ENCODE data around the gene DPM2. TPM values are rescaled to one million over a fixed set of nuclear protein-coding genes. Genes with fewer than 3 reads are reported as not detected.

Gene DPM2
- total RNA-seq, 1 donor from 2014 or later = 29.2 TPM

DNA sequence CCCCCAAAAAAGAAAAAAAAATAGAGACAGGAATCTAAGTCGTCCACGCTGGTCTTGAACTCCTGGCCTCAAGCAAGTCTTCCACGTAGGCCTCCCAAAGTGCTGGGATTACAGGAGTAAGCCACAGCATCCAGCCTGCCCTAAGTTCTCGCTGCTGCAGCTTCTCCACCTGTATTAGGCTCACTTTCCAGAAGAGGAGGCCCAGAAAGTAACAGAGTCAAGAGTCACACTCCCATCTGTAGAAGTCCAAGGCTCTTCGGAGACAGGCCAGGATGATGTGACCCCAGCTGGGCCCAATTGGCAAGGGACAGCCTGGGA lies 41.3 kb upstream of the DPM2 start:
- no peak for DNase-seq (ENCODE audit: extremely low spot score, unreplicated experiment)
- H3K9me3 Mint-ChIP-seq (ENCODE audit: unreplicated experiment) = no peaks in the 10 kb centered on the region
- H3K36me3 Mint-ChIP-seq (ENCODE audit: unreplicated experiment) = no peaks in the 10 kb centered on the region
- no peak for TF ChIP-seq CTCF (IDR thresholded peaks at IDR 0.05)
- H3K27ac Mint-ChIP-seq (ENCODE audit: unreplicated experiment) = peak overlapping the region; percentile 77
- H3K27me3 Mint-ChIP-seq (ENCODE audit: unreplicated experiment) = no peaks in the 10 kb centered on the region
- H3K4me3 Mint-ChIP-seq (ENCODE audit: unreplicated experiment) = peak overlapping the region; percentile 92
- peaks cover 61% of the 10 kb centered on the region for H3K4me1 Mint-ChIP-seq (ENCODE audit: unreplicated experiment)

- no peaks in the 10 kb centered on the region for H3K27me3 Mint-ChIP-seq (ENCODE audit: unreplicated experiment)
- H3K4me3 Mint-ChIP-seq (ENCODE audit: unreplicated experiment) = peak overlapping the region; percentile 62
- no peaks in the 10 kb centered on the region for H3K9me3 Mint-ChIP-seq (ENCODE audit: unreplicated experiment)
- no peak for DNase-seq (ENCODE audit: extremely low spot score, unreplicated experiment)
- H3K4me1 Mint-ChIP-seq (ENCODE audit: unreplicated experiment) = peaks cover 67% of the 10 kb centered on the region
- no peaks in the 10 kb centered on the region for H3K36me3 Mint-ChIP-seq (ENCODE audit: unreplicated experiment)
- peak overlapping the region; percentile 62 for H3K27ac Mint-ChIP-seq (ENCODE audit: unreplicated experiment)
- no peak for TF ChIP-seq CTCF (IDR thresholded peaks at IDR 0.05)
Measured at GRCh38 chr9:127977884-127978647, 40.4 kb upstream of the DPM2 start.

DNA sequence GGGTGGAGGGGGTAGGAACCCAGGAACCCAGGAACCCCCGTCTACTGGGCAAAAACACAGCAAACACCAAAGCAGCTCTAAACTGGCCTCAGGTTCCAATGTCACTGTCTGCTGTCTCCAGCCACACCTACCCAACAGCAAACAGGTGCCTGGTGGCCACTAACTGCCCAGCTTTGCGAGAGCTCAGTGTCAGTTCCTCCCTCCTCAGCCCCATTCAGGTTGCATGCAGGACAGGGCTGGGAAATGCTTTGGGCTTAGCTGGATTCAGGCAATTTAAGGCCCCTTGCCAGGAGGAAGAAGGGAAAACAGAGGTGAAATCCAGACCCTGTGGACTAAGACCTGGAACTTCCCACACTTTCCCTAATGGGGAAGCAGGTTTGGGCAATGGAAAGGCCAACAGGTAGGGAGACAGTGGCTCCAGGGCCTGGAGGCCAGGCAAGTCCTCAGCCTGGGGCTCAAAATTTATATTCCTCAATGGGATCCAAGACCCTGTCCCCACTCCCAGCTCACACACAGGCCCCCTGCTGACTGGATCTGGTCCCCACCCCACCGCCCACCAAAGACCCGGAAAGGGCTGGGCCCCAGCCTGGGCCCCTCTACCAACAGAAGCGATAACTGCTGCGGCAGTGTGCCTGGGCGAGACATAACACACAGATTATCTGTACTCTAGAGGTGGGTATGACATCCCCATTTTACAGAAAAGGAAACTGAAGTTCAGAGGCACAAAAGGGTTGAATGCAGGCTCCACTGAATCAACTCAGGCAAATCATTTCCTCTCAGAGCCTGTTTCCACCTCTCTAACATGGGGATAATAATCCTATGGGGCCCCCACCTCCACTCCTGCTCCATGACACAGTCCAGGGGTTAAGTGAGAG lies 39.6 kb upstream of the DPM2 start:
- Mint-ChIP-seq H3K9me3 (ENCODE audit: unreplicated experiment) (no peaks in the 10 kb centered on the region), H3K36me3 (ENCODE audit: unreplicated experiment) (no peaks in the 10 kb centered on the region), H3K27me3 (ENCODE audit: unreplicated experiment) (no peaks in the 10 kb centered on the region), H3K4me3 (ENCODE audit: unreplicated experiment) (peak overlapping the region; percentile 62), H3K4me1 (ENCODE audit: unreplicated experiment) (peaks cover 73% of the 10 kb centered on the region), H3K27ac (ENCODE audit: unreplicated experiment) (peak overlapping the region; percentile 62)
- DNase-seq (ENCODE audit: extremely low spot score, unreplicated experiment) = no peak
- TF ChIP-seq CTCF (IDR thresholded peaks at IDR 0.05) = no peak

- Mint-ChIP-seq H3K27me3 (ENCODE audit: unreplicated experiment) (no peaks in the 10 kb centered on the region), H3K9me3 (ENCODE audit: unreplicated experiment) (no peaks in the 10 kb centered on the region), H3K36me3 (ENCODE audit: unreplicated experiment) (no peaks in the 10 kb centered on the region), H3K4me3 (ENCODE audit: unreplicated experiment) (no peak overlapping the region), H3K27ac (ENCODE audit: unreplicated experiment) (no peak overlapping the region), H3K4me1 (ENCODE audit: unreplicated experiment) (peaks cover 76% of the 10 kb centered on the region)
- DNase-seq (ENCODE audit: extremely low spot score, unreplicated experiment) = no peak
- no peak for TF ChIP-seq CTCF (IDR thresholded peaks at IDR 0.05)
Measured at GRCh38 chr9:127976498-127976897, 38.8 kb upstream of the DPM2 start.
